ENCODE results near the gene CIBAR2.

The CIBAR2 gene

DNA sequence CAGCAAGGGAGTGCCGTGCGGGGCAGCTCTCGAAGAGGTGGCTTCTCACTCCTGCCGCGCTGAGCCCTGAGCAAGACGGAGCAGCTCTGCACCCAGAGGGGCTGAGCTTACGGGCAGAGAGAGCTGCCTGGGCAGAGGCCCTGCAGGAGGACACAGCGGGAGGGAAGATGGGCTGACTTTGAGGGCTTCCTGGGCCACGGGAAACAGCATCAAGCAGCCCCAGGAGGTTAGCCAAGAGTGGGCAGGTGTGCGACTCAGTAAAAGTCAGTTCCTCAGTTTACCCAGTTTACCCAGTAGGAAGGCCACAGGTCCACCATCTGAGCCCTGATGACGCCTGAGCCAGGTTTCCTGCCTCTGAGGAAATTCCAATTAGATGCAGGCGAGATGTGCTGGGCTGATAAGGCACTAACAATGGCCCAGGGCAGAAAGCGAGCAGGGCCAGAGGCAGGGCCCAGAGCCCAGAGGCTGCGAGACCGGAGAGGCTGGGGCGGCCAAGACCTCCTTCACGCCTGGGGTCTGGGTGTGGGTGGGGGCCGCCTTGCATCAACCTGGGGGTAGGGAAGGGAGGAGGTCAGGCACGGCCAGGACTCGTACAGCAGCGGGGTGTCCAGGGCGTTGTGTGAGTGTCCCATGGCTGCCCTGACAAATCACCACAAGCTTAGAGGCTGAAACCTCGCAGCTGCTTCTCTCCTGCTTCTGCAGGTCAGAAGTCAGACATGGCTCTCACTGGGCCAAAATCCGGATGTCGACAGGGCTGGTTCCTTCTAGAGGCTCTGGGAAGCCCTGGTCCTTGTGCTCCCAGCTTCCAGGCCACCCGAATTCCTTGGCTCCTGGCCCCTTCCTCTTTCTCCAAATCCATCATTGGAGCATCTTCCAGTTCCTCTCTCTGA is 32.0 kb upstream of the CIBAR2 start:
- DNase-seq (ENCODE audit: low read depth), result no peak

DNA sequence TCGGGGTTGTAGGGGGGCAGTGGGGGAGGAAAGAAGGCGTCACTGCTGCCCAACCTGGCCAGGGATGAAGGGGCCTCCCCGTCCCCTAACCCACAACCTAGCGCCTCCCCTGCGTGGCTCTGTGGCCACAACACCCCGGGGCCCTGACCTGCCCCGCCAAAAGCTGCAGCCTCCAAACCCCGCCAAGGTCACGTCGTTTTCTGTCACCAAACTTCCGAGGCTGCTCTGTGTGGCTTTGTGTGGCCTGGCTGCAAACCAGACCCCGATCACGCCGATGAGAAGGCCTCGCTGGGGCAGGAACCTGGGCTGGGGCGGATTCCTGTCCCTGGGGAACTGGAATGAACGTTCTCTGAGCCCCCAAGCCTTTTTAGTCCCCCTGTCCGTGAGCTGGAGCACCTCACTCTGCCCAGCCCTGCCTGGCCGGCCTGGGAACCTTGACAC is 30.5 kb upstream of the CIBAR2 start:
- DNase-seq (ENCODE audit: low read depth), result no peak

DNA sequence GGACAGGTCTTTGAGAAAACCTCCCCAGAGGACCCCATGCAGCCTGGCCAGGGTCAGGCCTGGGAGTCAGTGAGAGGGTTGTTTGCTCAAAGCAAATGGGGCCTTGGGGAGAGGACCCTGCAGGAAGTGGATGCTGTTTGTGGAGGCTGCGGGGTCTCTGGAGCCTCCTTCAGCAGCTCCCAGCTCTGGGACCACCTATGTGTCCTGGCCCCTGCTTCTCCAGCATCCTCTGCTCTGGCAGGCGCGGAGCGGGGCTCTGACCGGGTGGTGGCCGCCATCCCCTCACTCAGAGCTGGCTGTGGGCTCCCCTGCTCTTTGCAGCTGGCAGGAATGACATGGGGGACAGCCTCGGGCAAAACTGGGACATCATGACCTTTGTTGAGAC is 29.8 kb upstream of the CIBAR2 start:
- no peak for DNase-seq (ENCODE audit: low read depth)

DNA sequence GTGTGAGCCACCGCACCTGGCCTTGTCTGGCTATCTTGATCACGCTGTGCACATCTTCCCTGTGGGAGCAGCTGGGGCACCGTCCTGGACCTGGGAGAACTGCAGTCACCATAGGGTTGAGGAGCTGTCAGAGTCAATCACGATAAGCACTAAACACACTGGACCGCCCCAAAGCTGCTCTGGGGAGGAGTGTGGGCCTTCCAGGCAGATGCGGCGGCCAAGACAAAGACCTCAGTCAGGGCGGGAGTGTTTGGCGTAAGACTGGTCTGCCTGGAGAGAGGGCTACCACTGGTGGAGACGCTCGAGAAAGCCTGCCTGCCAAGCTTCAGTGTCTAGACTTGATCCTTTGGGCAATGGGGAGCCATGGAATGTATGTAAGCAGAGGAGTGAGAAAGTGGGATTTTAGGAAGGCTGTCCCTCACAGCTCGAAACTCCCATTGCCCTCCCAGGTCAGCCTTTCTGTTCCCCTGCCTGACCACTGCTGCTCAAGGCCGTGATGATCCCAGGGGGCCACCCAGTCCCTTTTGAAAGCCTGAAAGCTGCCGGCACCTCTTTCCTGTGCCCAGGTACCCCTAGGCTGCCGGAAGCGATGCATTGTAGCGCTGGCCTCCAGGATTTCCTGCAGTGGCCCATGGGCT is 29.3 kb upstream of the CIBAR2 start:
- DNase-seq (ENCODE audit: low read depth), result no peak

DNA sequence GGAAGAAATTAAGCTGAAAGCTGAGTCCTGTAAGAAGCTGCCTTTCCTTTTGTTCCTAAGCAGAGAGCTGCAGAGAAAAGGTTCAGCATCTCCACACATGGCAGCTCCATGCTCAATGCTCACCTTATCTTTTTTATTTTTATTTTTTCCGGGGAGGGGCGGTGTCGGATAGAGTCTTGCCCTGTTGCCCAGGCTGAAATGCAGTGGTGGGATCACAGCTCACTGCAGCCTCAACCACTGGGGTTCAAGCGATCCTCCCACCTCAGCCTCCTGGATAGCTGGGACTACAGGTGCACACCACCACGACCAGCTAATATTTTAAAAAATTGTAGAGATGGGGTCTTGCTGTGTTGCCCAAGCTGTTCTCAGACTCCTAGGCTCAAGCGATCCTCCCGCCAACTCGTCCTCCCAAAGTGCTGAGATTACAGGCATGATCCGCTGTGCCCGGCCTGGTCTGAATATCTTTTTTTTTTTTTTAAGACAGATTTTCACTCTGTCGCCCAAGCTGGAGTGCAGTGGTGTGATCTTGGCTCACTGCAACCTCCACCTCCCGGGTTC is 28.3 kb upstream of the CIBAR2 start:
- DNase-seq (ENCODE audit: low read depth), result no peak

DNA sequence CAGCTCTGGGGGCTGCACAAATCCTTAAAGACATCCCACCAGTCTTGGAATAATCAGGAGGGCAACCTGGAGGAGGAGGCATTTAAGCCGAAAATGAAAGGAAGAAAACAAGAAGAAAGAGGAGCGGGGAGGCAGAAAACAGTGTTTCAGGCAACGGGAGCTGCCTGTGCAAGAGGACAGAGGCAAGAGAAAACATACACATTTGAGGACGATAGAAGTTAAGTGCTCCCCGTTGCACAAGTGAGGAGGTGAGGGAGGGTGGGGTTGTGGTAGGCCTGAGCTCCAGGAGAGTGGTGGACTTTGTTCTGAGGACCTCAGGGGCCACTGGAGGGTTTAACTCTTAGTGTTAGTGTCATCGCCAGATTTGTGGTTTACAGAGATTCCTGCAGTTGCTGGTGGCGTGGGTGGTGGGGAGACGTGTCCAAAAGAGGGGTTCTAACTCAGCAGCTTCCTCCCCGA is 27.6 kb upstream of the CIBAR2 start:
- DNase-seq (ENCODE audit: low read depth), result no peak

DNA sequence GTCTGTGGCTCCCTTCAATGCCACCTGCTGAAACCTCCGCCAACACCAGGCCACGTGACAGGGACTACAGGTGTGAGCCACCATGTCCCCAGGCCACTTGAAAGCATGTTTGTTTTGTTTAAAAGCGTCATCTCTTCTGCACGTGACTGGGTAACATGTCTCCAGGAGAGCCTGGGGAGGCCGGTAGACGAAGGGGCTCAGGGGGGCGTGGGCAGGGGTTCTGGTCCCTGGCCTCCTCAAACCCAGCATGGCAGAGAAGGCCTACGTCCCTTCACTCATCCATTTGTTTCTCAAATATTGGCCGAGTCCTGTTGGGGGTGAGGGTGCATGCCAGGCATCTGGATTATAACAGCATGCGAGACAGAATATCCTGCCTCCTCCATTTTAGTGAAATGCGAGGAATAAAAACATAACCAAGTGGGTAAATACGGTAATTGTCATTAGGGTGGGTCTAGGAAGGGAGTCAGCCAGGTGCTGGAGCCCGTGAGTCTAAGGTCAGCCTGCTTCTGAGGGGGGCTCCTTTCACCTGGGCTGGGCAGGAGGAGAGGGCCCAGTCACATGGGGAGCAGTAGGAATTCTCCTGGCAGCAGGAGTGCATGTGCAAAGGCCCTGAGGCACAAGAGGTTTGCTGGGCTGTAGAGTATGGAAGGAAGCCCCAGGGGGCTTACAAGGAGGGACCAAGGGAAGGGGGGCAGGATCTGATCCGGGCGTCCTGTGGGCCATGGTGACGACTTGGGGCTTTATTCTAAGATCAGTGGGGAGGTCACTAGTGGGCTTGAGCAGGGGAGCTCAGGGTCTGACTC is 26.8 kb upstream of the CIBAR2 start:
- DNase-seq (ENCODE audit: low read depth), result no peak

DNA sequence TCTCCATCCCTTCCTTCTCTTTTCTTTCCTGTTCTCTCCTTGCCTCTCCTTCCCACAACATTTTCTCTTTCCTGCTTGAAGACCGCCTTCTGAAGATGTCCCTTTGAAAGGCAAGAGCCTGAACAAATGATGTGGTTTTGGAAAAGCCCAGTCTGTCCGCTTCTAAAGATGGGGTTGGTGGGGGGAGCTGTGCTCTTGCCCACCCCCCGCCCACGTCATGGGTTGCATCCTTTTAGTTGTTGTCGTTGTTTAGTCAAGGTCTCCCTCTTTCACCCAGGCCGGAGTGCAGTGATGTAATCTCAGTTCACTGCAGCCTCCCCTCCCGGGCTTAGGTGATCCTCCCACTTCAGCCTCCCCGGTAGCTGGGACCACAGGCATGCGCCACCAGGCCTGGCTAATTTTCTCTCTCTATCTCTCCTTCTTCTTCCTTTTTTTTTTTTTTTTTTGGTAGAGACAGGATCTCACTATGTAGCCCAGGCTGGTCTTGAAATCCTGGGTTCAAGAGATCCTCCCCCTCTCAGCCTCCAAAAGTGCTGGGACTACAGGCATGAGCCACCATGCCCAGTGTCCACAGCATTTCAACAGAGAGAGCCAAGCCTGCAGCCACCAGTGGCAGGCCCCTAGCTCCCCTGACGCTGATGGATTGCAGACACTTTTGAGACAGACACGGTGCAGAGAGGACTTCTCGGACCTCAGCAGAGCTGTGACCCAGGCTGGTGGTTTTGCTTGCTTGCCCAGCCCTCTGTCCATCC is 26.0 kb upstream of the CIBAR2 start:
- DNase-seq (ENCODE audit: low read depth), result no peak

DNA sequence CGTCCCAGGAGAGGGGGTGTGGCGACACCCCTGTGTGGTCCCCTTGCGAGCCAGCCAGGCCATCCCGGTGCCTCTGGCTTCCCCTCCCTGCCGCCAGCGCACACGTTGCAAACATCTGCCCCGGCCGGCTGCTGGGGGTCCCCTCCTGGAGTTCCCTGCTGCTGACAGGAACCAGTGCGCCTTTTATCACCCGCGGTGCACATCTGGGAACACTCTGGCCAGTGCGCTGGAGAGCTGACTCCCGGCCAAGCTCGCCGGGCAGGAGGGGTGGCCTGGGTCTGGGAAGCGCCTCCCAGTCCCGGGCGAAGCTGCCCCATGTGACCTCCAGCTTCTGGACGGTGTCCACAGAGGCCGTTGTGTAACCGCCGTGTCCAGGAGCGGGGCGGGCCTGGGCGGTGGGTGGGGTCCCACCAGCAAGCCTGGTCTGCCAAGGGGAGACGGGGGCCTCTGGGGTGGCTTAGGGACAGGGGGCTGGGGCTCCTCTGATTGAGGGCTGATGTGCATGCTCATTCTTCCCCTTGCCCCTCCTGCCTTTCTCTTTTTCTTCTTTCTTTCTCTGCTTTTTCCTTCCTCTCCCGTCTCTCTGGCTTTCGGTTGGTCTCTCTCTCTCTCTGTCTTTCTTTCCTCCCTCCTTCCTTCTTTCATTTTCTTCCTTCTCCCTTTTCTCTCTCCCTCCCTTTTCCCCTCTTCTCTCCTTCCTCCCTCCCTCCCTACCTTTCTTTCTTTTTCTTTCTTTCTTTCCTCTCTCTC is 25.2 kb upstream of the CIBAR2 start:
- no peak for DNase-seq (ENCODE audit: low read depth)

DNA sequence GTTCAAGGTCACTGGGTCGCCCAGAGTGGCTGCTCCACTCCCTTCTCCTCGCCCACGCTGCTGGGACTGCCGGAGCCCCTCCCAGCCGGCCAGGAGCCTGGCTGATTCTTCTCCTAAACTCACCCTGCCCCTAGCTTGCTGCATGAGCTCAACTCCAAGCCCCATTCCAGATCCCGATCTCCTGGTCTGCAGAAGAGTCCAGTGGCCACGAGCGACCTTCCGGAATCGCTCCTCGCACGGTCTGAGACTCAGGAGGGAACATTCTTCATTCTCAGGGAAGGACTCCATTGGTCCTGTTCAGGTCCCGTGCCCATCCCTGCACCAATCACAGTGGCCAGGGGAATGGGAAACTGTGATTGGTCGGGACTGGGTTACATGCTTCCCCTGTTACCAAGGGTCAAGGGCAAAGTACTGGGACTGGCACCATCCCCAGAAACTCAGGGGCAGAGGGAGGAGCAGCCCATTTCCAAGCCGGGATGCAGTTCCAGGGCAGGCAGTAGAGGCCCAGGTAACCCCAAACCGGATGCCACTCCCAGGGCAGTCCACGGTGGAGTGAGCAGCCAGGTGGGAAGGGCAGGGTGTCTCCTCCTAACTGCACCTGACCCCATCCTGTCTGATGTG is 24.5 kb upstream of the CIBAR2 start:
- DNase-seq (ENCODE audit: low read depth), result no peak

DNA sequence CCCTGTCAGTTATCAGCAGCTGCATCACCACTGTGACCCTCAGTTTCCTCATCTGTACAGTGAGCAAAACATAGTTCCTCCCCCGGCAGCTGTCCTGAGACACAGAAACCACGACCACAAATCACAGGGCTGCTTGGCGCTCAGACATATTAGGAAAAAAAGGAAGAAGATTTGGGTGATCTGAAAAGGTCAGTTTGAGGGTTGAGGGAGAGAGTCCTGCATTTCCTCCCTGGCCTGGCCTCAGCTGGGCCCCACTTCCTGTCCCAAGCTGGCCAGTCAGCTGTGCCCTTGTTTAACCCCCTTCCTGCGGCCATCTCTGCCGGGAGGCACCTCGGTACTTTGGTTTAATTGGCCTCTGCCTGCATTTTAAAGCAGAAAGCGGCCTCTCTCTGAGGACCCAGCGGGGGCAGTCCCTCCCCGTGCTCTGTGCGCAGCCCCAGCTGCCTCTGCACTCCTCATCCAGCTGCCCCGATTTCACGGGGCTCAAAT is 24.0 kb upstream of the CIBAR2 start:
- DNase-seq (ENCODE audit: low read depth), result no peak

DNA sequence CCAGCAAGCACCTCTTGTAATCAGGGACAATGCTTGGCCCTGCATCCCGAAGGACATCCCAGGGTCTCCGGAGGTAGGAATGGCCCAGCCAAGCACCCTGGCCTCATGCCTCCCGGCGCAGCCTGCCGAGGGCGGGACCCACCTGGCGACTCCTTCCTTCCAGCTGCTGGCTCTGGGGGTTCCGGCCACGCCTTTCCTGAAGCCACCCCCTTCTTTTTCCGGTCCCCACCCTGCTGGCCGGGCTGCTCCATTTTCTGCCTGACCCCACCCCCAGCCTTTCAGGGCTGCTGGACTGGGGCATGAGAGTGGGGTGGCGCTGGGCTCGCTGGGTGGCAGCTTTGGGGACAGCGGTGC is 22.5 kb upstream of the CIBAR2 start:
- DNase-seq (ENCODE audit: low read depth), result no peak

DNA sequence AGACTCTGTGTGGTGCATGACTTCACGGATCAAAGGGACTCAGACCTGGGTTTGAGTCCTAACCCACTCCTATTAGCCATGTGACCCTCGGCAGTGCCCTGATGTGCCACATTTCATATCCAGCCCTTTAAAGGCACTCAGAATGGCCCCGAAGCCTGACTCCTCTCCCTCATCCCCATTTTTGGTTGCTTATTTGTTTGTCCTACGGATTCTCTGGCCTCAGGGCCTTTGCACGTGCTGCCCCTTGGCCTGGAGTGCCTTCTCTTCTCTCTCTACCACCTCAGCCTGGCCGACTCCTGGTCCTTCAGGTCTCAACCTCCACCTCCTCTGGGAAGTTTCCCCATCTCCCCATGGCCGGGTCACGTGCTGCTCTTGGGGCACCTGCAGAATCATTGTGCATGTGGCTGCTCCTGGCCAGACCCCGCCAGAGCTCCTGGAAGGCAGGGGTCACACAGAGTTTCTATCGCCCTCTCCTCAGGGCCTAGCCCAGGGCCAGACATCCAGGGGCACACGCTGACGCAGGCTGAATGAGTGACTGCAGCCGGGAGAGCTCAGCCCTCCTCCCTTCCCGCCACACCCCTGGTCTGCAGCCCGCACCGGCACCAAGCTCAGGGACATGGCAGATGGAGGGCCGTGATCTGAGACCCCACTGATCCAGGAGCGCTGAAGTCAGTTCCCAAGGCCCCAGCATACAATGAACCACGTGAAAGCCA is 22.0 kb upstream of the CIBAR2 start:
- no peak for DNase-seq (ENCODE audit: low read depth)

DNA sequence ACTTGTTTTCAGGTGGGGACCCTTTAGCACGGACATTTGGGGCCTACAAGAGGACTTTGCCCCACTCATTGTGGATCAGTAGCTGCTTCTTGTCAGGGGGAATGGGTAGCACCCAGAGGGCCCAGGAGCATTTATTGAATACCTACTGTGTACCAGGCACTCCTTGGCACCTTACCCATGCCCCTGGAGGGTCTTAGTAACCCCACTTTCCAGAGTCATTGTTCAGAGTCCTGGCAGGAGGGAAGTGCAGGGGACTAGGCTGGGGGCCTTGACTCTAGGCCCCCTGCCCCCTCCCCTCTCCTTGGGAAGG is 21.0 kb upstream of the CIBAR2 start:
- DNase-seq (ENCODE audit: low read depth), result no peak

DNA sequence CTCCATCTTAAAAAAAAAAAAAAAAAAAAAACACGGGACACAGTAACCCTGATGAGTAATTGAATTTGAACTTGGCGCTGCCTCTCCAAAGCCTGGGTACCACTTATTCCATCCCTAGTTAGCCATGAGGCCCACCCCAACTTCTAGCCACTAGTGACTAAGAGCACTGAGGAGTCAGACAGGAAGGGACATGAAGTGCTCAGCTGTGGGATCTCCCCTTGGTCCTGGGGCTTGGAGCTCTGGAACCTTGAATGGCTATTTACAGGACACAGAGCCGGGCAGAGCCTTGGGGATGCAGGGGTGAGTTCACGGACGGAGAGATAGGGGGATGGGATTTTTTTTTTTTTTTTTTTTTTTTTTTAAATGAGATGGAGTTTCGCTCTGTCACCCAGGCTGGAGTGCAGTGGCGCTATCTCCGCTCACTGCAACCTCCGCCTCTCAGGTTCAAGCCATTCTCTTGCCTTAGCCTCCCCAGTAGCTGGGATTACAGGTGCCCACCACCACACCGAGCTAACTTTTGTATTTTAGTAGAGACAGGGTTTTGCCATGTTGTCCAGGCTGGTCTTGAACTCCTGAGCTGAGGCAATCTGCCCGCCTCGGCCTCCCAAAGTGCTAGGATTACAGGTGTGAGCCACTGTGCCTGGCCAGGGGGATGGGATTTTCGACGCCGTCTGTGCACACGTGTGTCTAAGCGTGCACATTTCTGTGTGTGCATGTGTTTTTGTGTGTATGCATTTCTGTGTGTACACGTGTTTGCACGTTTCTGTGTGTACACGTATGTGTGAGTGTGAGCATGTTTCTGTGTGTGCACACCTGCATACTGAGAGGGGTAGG is 20.4 kb upstream of the CIBAR2 start:
- DNase-seq (ENCODE audit: low read depth), result no peak

DNA sequence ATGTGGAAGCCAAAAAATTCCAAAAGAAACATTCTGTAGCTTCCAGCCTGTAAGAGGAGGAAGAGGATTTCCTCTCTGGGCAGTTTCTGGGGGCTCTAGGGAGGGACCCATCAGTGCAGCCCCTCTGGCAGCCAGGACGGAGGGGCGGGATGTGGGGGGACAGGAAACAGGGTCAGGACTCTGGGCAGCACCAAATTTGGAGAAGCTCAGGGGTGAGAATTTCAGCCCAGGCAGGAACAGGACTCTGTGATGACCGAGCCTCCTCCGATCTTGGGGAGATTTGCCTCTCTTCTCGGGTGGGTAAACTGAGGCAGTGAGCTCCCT is 18.4 kb upstream of the CIBAR2 start:
- no peak for DNase-seq (ENCODE audit: low read depth)

DNA sequence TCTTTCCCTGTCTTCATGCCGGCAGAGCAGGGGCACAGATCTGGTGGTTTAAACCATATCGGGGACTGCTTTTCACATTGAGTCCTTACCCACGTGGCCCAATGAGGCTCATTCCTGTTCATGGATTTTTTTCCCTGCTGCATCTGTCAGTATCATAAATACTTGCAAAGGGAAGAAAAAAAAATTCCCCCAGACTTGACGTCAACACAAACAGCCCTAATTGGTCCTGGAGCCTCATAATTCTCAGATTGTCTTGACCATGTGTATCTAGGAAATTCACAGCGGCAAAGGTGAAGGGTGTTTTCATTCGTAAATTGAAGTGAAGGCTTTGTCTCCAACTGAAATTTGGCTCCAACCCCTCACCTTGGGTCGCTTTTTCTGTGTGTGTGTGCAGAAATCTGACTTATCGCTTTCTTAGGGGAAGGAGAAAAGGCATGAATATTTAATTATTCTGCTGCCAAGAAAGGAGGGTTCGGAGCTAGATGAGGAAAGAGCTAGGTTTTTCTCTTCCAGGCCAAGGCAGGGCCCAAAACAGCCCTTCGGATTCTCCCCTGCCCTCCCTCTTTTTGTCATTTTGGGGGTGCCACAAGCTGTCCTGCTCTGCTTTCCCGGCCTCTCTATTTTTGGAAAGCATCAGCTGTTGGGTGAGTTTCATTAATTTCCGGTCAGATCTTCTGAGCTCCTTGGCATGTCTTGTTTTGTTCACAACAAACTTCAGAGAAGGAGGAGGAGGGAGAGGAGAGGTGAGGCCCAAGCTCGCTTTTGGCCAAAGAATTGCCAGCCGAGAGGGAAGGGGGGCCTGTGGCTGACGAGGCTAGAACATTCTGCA is 17.8 kb upstream of the CIBAR2 start:
- no peak for DNase-seq (ENCODE audit: low read depth)
